HG03469 (cell line): Measurements from ENCODE around the gene RNF220.

Experiments
- ATAC-seq: cut with Tn5 transposase; IDR thresholded peaks from one replicate; pipeline ENCODE4 v1.9.1; 2021; ENCODE audit warnings: mild to moderate bottlenecking, moderate library complexity, moderate number of reproducible peaks; ENCODE audit not compliant: unreplicated experiment

The RNF220 gene

GRCh38 chr1:44631647-44632539 is 226.8 kb downstream of the RNF220 start:
- ATAC-seq, result peak; percentile 34

- ATAC-seq, result no peak
Observed at GRCh38 chr1:44632598-44632997, 227.5 kb downstream of the RNF220 start.

GRCh38 chr1:44634606-44635189 is 229.6 kb downstream of the RNF220 start:
- no peak for ATAC-seq

GRCh38 chr1:44635439-44635838 is 230.4 kb downstream of the RNF220 start:
- no peak for ATAC-seq

GRCh38 chr1:44636083-44636687 is 231.1 kb downstream of the RNF220 start:
- no peak for ATAC-seq

GRCh38 chr1:44636688-44637598 is 231.9 kb downstream of the RNF220 start:
- no peak for ATAC-seq

GRCh38 chr1:44637702-44638411 is 232.8 kb downstream of the RNF220 start:
- ATAC-seq, result no peak

GRCh38 chr1:44640200-44640853 is 235.3 kb downstream of the RNF220 start:
- ATAC-seq, result no peak

GRCh38 chr1:44641126-44642102 is 236.4 kb downstream of the RNF220 start:
- no peak for ATAC-seq

GRCh38 chr1:44642255-44642654 is 237.2 kb downstream of the RNF220 start:
- ATAC-seq, result no peak

- ATAC-seq, result no peak
Observed at GRCh38 chr1:44642925-44643324, 237.9 kb downstream of the RNF220 start.

- no peak for ATAC-seq
Observed at GRCh38 chr1:44643721-44644334, 238.8 kb downstream of the RNF220 start.

GRCh38 chr1:44644806-44645205 is 239.8 kb downstream of the RNF220 start:
- no peak for ATAC-seq

- ATAC-seq, result no peak
Observed at GRCh38 chr1:44645476-44646244, 240.6 kb downstream of the RNF220 start.

GRCh38 chr1:44646261-44647110 is 241.4 kb downstream of the RNF220 start:
- ATAC-seq, result no peak

GRCh38 chr1:44647896-44648295 is 242.8 kb downstream of the RNF220 start:
- no peak for ATAC-seq
